NAMALWA (cell line): ENCODE measurements around the gene RETREG2.
"Not testable (repeated sequence)": the region's sequence is repeated elsewhere in the genome, so short reads cannot be mapped to it uniquely, and the experiment has no call there.

ENCODE experiments used
- DNase-seq: peaks from one replicate; pipeline ENCODE4 v3.0.0-alpha.2; 2015; ENCODE audit warnings: low spot score

The RETREG2 gene

DNA sequence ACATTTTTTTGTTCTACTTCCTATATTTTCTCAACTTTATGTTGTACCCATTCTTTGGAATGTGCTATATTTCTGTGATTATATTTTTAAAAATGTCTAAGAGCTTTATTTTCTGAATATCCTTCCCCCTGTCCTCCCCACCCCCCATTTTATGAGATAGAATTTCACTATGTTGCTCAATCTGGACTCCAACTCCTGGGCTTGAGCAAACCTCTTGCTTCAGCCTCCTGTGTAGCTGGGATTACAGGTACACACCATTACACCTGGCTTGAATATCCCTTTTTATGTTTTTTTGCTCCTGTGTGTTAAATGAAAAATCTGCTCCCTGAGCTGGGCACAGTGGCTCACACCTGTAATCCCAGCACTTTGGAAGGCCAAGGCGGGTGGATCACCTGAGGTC is 19.3 kb downstream of the RETREG2 start:
- DNase-seq = no peak

DNA sequence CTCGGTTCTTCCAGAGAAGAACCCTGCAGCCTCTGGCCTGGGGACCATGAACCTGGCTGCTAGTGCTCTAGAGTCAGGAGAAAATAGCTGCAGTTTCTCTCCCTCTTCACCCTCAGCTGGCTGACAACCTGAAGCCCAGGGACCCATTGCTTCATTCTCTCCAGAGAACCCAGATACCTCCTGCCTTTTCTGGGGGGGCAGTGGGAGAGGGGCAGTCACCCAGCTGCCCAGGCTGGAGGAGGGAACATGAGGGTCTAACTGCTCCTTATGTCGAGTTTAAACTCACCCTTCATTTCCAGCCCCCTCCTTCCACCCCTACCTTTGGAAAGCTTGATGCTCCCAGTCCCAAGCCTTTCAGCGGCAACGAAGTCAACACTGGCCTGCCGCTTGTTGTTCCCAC is 20.9 kb downstream of the RETREG2 start:
- DNase-seq = no peak

DNA sequence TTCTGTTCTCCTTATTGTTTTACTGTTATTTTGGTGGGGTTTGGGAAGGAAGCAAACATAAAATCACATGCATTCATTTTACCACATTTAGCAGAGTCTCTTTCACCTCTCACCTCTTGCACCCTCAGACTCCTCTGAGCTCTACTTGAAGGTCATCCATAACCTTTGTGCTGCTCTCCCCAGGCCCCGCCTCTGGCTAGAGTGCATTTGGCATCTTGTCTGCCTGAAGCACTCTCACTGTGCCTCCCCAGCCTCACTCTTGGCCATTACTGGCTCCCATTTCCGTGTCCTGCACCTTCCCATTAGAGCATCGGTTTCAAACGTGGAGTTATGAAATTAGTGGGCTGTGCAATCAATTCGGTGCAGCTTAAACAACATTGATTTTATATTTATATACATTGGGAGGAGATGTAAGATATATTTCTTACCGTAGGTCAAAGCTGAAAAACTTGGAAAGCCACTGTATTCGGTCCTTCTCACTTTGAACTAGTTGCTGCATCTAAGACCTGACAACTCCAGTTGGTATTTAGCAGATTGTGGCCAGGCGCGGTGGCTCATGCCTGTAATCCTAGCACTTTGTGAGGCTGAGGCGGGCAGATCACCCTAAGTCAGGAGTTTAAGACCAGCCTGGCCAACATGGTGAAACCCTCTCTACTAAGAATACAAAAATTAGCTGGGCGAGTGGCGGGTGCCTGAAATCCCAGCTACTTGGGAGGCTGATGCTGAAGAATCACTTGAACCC is 21.6 kb downstream of the RETREG2 start:
- no peak for DNase-seq

DNA sequence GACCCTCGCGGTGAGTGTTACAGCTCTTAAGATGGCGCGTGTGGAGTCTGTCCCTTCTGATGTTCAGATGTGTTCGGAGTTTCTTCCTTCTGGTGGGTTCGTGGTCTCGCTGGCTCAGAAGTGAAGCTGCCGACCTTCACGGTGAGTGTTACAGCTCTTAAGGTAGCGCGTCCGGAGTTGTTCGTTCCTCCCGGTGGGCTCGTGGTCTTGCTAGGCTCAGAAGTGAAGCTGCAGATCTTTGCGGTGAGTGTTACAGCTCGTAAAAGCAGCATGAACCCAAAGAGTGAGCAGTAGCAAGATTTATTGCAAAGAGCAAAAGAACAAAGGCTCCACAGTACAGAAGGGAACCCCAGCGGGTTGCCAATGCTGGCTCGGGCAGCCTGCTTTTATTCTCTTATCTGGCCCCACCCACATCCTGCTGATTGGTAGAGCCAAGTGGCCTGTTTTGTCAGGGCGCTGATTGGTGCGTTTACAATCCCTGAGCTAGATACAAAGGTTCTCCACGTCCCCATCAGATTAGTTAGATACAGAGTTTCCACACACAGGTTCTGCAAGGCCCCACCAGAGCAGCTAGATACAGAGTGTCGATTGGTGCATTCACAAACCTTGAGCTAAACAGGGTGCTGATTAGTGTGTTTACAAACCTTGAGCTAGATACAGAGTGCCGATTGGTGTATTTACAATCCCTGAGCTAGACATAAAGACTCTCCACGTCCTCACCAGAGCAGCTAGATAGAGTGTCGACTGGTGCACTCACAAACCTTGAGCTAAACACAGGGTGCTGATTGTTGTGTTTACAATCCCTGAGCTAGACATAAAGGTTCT is 22.6 kb downstream of the RETREG2 start:
- DNase-seq = not testable (repeated sequence)

DNA sequence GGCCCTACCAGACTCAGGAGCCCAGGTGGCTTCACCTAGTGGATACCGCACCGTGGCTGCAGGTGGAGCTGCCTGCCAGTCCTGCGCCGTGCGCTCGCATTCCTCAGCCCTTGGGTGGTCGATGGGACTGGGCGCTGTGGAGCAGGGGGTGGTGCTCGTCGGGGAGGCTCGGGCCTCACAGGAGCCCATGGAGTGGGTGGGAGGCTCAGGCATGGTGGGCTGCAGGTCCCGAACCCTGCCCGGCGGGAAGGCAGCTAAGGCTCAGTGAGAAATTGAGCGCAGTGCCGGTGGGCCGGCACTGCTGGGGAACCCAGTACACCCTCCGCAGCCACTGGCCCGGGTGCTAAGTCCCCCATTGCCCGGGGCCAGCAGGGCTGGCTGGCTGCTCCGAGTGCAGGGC is 23.3 kb downstream of the RETREG2 start:
- DNase-seq = not testable (repeated sequence)

DNA sequence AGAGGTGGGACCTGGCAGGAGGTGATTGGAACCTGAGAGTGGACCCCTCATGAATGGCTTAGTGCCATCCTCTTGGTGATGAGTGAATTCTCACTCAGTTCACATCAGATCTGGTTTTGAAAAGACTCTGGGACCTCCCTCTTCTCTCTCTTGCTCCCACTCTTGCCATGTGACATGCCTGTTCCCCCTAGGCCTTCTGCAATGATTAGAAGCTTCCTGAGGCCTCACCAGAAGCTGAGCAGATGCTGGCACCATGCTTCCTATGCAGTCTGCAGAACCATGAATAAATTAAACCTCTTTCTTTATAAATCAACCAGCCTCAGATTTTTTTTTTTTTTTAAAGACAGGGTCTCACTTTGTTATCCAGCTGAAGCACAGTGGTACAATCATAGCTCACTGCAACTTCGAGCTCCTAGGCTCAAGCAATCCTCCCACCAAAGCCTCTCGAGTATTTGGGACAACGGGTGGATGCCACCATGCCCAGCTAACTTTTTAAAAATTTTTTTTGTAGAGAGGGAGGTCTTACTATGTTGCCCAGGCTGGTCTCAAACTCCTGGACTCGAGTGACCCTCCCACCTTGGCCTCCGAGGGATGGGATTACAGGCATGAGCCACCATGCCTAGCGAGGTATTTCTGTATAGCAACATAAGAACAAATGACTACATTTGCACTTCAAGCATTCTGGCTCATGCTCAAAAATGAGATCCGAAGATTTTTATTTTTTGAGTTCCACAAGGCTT is 26.5 kb downstream of the RETREG2 start:
- no peak for DNase-seq

DNA sequence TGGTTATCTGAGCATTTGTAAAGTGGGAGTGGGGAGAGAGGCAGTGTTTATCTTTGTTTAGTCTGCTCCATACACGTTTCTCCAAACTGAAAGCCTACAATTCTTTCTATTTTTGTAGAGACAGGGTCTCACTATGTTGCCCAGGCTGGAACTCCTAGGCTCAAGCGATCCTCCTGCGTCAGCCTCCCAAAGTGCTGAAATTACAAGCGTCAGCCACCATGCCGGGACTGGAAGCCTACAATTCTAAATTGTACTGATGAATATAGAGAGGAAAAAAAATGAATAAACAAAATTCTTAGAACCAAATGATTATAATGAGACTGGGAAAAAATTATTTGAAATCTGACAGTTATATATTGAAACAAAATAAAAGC is 27.1 kb downstream of the RETREG2 start:
- no peak for DNase-seq

DNA sequence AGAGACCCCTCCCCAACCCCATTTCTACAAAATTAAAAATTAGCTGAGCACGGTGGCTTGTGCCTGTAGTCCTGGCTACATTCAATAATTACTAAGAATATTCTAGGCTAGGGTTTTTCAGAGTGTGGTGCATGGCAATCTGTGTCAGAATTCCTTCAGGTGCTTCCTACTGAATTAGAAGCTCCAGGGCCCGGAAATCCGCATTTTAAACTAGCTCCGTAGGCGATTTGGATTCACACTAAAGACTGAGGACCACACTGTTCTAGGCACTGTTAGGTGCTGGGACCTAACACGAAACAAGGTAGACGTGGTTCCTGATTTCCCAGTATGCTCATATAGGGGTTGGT is 27.9 kb downstream of the RETREG2 start:
- DNase-seq = no peak

DNA sequence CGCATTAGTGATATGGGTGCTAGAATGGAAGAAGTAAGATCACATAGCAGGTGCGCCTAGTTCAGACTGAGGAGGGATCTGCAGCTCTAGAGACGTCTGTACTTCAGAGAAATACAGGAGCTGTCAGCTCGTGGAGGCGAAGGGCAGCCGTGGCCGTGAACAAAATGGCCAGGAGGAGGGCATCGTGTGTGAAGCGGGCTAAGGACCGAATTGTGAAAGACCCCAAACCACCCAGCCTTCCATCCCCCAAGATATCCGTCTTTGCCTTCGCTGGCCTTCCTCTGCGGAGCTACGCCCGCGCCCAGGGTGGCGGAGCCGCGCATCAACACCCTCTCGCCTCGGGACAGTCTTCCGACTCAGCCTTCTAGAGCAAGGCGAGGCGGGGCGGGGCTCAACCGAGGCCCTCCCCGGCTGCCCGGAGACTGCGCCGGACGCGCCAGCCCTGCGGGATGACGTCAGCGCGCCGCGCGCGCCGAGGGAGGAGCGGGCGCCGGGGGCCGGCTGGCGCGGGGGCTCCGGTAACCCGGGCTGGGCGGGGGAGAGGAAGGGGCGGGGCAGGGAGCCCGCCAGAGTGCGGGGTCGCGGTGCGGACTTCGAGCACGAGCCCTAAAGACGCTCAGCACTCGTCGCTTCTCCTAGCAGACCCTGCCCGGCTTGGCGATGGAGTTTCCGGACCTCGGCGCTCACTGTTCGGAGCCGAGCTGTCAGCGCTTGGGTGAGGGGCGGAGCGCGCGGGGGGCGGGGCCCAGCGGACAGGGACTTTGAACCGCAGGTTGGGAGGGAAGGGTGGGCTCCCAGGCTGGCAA is 28.5 kb downstream of the RETREG2 start, which contains the start of gene ZFAND2B:
Gene ZFAND2B (plus strand): TSS at position 455 of the 806 bp plus-strand sequence. CDS start 206 bp downstream, at position 661.
- peak; percentile 96 for DNase-seq

DNA sequence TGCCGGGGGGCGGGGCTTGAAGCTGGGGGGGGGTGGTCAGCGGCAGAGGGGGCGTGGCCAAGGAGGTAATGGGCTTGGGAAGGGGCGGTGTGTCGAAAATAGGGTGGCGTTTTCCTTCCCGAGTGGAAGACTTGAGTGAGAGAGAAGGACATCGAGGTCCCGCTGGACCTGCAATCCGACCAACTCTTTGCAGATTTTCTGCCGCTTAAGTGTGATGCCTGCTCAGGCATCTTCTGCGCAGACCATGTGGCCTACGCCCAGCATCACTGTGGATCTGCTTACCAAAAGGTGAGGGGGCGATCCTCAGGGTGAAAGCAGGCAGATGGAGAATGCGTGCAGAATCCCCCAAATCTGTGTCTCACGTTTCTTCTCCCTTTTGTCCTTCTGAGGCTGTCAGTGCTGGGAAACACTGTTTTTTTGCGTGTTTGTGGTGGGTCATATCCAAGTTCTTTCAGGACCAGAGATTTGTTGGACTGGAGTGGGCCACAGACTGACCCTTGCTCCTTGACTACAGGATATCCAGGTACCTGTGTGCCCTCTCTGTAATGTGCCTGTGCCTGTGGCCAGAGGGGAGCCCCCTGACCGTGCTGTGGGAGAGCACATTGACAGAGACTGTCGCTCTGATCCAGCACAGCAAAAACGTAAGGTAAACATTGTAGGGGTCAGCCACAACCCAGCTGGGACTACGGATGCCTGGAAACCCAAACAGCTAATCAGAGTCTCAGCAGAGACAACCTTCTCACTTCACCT is 29.2 kb downstream of the RETREG2 start:
- no peak for DNase-seq

DNA sequence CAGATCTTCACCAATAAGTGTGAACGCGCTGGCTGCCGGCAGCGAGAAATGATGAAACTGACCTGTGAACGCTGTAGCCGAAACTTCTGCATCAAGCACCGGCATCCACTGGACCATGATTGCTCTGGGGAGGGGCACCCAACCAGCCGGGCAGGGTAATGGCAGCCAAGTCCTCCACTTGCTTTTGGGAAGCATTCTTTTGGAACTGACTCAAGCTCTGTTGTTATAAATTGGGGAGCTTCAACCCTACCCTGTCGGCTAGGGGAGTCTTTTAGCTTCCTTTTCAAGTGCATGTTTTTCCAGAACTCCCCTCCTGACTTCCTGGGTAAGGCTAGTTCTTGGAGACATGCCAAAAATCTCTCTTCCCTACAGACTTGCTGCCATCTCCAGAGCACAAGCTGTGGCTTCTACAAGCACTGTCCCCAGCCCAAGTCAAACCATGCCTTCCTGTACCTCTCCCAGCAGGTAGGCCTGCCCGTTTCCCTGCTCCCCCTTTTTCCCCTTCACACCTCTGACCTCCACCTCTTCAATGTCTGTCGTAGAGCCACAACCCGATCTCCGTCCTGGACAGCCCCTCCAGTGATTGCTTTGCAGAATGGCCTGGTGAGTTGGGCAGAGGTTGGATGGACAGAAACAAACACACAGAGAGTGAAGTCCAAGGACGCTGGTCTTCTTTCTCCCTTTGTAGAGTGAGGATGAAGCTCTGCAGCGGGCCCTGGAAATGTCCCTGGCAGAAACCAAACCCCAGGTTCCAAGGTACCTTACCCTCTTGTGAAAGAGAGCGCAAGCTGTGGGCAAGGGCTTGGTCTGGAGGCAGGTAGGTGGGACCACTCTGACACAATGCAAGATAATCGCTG is 30.0 kb downstream of the RETREG2 start:
- DNase-seq = no peak

DNA sequence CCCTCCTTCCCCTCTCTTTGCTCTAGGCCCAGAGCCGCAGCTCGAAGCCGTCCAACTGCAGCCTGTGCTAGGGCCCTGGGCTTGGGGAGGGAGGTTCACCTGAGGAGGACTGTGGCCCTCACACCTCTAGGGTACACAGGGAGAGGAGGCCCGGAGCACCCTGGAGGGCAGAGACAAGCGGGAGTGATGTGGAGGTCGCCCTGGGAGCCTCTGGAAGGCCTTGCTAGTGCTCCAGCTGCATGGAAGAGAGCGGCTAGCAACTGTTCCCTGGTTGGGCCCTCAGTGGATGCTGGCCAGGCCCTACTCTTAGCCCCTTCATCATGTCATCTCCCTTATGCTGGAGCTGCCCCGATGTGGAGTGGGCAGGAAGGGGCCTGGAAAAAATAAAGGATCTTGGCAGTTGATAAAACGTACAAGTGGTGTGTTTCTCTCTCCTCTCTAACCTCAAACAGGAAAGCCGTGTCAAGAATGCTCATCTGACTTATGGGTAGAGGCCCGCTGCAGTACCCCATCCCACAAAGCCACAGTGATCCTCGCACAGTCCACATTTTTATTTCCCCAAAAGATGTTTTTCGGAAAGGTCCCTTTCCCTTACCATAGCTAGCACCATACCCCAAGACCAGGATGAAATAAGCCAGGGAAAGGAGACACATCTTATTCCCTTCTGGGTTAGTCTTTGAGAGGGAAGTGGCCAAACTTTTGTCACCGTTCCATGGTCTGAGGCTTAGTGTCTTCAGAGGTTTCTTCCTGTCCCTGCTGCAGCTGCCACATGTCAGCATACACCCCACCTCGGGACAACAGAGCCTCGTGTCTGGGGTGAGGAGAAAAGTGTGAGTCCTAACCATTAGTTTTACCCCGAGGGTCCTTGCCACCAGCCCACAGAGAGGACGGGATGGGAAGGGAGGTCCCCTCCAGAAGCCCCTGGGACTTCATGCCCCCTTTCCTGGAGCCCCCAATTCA is 31.4 kb downstream of the RETREG2 start:
- no peak for DNase-seq

DNA sequence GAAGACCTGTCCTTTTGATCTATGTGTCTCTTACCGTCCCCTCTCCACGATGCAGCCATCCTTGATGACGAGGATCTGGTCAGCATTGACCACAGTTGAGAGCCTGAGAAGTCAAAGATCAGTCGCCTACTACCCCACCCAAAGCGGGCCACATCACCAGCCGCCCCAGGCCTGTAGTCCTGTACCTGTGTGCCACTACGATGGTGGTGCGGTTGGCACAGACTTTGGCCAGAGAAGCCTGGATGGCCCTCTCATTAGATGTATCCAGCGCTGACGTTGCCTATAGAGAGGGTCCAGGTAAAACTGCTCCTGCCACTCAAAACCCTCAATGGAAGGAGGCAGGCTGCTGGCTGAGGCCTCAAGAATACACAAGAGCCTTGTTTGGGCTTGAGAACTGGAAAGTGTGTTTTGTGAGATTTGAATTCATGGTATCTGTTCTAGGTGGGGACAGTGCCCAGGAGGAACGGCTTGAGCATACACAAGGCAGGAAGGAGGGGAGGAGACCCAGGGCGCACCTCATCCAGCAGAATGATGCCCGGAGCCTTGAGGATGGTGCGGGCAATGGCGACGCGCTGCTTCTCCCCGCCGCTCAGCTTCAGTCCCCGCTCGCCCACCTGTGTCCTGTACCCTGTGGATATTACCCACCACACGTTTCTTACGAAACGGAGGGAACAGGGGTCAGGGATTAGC is 32.3 kb downstream of the RETREG2 start:
- DNase-seq = no peak

DNA sequence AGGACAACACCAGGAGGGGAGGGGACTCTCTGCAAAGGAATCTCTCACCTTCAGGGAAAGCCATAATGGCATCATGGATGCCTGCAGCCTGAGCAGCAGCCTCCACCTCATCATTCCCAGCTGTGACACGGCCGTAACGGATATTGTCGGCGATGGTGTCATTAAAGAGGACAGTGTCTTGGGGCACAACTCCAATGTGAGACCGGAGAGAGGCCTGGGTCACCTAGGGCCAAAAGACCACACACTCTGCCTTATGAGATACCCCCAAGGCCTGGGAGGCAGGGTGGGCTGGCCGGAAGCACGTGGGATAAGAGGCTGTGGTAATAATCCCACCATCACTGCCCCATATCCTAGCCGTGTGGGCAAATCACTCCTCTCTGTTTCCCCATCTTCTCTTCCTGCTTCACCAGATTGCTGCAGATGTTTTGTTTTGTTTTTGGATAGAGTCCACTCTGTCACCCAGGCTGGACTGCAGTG is 32.8 kb downstream of the RETREG2 start:
- DNase-seq = no peak

DNA sequence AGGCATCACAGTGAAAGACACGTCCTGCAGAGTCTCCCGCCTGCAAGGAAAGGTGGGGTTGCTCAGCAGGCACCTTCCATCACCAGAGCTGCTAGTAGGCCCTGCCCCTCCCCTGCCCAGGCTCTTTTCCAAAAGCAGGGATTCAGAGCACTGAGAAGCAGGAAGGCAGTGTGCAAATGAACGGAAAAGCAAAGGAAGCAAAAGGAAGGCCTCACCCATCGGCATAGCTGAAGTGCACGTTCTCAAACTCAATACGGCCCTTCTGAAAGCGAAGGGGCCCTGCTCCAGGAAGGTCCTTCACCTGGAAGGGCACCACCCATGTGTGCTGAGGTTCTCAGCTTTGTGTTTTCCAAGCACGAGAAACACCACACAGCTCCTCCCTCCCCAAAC is 34.9 kb downstream of the RETREG2 start:
- DNase-seq = no peak

DNA sequence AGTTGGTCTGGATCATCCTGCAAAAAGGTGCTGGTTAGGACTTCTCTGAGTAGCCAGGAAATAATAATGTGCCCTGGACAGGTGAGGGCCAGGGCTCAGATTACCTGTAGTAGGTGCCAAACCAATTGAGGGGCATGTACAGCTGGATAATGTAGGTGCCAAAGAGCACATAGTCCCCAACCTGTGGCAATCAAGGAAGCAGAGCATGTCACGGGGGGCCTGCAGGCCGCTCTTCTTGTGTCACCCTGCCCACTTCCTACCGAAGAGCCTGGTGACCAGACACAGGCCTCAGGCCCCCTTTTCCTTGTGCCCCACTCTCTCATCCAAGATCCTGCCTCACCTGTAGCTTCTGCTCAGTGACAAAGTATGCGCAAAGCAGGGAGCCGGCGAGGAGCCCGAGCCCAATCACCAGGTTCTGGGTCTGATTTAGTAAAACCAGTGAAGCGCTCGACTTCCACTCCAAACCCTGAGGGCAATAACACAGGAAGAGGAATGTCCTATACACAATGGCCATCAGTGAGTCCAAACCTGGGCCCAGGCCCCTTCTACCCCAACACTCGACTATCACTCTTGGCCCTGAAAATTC is 35.5 kb downstream of the RETREG2 start:
- DNase-seq = no peak

DNA sequence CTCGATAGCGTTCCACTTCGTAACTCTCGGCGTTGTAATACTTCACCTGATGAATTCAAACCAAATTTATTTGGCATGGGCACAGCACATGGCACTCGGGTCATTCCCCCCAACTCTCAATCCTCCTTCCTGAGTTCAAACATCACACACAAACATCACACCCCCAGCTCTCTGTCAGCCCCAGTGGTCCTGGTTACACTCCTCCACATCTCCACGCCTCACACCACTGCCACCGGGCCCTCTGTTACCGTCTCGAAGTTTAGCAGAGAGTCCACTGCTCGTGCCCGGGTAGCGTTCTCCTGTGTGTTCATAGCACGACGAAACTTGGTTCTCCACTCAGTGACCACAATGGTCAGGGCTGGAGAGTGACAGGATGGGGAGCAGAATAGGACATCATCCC is 36.1 kb downstream of the RETREG2 start:
- DNase-seq = no peak

DNA sequence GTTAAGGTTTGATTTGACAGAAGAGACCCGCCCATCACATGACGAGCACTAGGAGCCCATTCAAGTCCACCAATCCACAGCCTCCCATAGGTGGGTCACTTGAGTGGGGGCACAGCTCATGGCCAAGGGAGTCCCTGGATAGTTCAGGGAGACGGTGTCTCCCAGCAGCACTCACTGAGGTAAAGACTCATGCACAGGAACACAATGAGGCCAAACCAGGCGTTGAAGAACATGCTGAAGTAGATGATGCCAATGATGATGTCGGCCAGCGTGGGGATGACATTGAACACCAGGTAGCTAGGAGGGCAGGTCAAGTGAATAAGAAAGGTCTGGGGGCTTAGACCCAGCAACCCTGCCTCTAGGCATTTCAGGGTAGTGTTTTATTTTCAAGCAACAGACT is 36.7 kb downstream of the RETREG2 start:
- no peak for DNase-seq
